ENCODE data around the gene SOST. TPM values are rescaled to one million over a fixed set of nuclear protein-coding genes. Genes with fewer than 3 reads are reported as not detected.

Gene SOST
- total RNA-seq, 1 experiment from 2014 or later, result not detected

DNA sequence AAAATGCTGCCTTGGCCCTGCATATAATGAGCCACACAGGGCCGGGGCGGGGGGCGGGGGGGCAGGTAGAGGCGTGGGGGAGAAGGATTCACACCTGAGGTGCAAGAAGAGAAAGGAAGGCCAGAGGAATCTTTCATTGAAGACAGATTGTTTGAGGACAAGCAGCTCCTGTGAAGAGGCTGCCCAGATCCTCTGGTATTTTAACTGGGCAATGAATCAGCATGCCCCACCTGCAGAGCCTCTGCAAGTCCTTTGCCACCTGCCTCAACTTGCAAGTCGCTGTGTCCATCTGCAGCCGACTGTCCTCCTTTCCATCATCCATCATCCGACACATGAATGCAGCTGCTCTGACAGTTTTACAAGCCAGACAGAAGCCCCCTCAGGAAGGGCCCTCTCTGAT lies 1.2 kb upstream of the SOST start:
- Mint-ChIP-seq H3K27me3 (ENCODE audit: unreplicated experiment) (peaks cover 55% of the 10 kb centered on the region), H3K27ac (ENCODE audit: unreplicated experiment) (no peak overlapping the region), H3K4me3 (ENCODE audit: low read depth, unreplicated experiment) (no peak overlapping the region), H3K4me1 (ENCODE audit: low read depth, unreplicated experiment) (no peaks in the 10 kb centered on the region), H3K9me3 (ENCODE audit: low read depth, unreplicated experiment) (no peaks in the 10 kb centered on the region), H3K36me3 (ENCODE audit: insufficient read depth, unreplicated experiment) (no peaks in the 10 kb centered on the region)
- no TSS peak for BruUV-seq (replicated peaks)
- TF ChIP-seq, protein P1, sequence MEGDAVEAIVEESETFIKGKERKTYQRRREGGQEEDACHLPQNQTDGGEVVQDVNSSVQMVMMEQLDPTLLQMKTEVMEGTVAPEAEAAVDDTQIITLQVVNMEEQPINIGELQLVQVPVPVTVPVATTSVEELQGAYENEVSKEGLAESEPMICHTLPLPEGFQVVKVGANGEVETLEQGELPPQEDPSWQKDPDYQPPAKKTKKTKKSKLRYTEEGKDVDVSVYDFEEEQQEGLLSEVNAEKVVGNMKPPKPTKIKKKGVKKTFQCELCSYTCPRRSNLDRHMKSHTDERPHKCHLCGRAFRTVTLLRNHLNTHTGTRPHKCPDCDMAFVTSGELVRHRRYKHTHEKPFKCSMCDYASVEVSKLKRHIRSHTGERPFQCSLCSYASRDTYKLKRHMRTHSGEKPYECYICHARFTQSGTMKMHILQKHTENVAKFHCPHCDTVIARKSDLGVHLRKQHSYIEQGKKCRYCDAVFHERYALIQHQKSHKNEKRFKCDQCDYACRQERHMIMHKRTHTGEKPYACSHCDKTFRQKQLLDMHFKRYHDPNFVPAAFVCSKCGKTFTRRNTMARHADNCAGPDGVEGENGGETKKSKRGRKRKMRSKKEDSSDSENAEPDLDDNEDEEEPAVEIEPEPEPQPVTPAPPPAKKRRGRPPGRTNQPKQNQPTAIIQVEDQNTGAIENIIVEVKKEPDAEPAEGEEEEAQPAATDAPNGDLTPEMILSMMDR (IDR thresholded peaks at IDR 0.05; ENCODE audit: unreplicated experiment), result no peak
- no peak for DNase-seq
- intact Hi-C loops (cut with micrococcal nuclease; ENCODE audit: unreplicated experiment), result loop anchor here (1.0 to 2.0 kb wide), 2 partner anchors 66 to 183 kb away; no protein-coding TSS in a partner anchor
- CTCF ChIA-PET, result interaction anchor here (0.7 to 5.9 kb wide), 7 partner anchors 26 to 184 kb away, joined by 3 to 43 read pairs (median 4); no protein-coding TSS in a partner anchor

DNA sequence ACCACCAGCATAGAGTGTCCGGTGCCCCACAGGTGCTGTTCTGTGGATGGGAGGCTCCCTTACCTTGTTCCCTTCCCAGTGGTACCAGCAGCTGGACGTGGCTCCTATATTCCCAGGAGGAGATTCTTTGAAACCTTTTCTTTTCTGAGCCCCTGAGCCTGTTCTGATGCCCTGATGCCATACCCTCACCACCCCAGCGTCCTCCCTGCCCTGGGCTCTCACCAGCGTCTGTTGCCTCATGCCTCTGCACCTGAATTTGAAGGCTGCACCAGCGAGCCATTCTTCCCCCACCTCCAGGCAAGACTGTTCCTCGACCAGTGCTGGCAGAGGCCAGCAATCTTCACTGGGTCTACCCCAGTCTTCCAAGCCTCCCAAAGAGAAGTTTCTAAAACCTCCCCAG lies 505 bp downstream of the SOST start:
- DNase-seq, result no peak
- Mint-ChIP-seq H3K9me3 (ENCODE audit: low read depth, unreplicated experiment) (no peaks in the 10 kb centered on the region), H3K27ac (ENCODE audit: unreplicated experiment) (no peak overlapping the region), H3K4me1 (ENCODE audit: low read depth, unreplicated experiment) (peaks cover 7% of the 10 kb centered on the region), H3K36me3 (ENCODE audit: insufficient read depth, unreplicated experiment) (no peaks in the 10 kb centered on the region), H3K27me3 (ENCODE audit: unreplicated experiment) (peaks cover 72% of the 10 kb centered on the region), H3K4me3 (ENCODE audit: low read depth, unreplicated experiment) (no peak overlapping the region)
- intact Hi-C loops (cut with micrococcal nuclease; ENCODE audit: unreplicated experiment), result no loop called here
- BruUV-seq (replicated peaks), result no TSS peak
- CTCF ChIA-PET, result interaction anchor here (0.6 to 5.9 kb wide), 3 partner anchors 65 to 754 kb away, joined by 3 to 43 read pairs (median 3); no protein-coding TSS in a partner anchor
- TF ChIP-seq, protein P1 (IDR thresholded peaks at IDR 0.05; ENCODE audit: unreplicated experiment), result no peak

DNA sequence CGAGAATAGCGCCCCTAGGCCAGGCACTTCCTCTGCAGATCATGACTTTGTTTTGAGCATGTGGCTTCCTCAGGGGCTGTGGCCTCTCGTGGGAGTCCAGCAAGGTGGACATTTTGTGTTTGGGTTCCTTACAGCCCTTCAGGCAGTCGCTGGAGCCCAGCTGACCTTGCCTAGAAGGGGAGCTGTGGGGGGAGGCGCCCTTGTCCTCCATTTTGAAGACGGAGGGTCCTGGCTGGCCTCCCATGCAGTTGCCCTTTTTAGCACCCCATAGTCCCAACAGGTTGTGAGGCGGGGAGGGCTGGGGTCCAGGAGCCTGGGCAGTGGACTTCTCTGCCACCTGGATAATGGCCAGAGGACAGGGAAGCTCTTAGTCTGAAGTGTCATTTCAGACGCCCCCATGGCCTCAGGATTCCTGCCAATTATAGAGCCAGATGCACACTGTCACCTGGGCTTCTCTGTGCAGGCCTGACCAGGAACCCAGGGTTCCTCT lies 1.4 kb downstream of the SOST start:
- BruUV-seq (replicated peaks), result no TSS peak
- Mint-ChIP-seq H3K36me3 (ENCODE audit: insufficient read depth, unreplicated experiment) (no peaks in the 10 kb centered on the region), H3K27ac (ENCODE audit: unreplicated experiment) (no peak overlapping the region), H3K4me3 (ENCODE audit: low read depth, unreplicated experiment) (no peak overlapping the region), H3K27me3 (ENCODE audit: unreplicated experiment) (peaks cover 81% of the 10 kb centered on the region), H3K9me3 (ENCODE audit: low read depth, unreplicated experiment) (no peaks in the 10 kb centered on the region), H3K4me1 (ENCODE audit: low read depth, unreplicated experiment) (peaks cover 11% of the 10 kb centered on the region)
- CTCF ChIA-PET, result interaction anchor here (0.6 to 5.9 kb wide), 2 partner anchors 64 to 86 kb away, joined by 4 to 43 read pairs; no protein-coding TSS in a partner anchor
- DNase-seq, result no peak
- intact Hi-C loops (cut with micrococcal nuclease; ENCODE audit: unreplicated experiment), result no loop called here
- TF ChIP-seq, protein P1 (IDR thresholded peaks at IDR 0.05; ENCODE audit: unreplicated experiment), result no peak

DNA sequence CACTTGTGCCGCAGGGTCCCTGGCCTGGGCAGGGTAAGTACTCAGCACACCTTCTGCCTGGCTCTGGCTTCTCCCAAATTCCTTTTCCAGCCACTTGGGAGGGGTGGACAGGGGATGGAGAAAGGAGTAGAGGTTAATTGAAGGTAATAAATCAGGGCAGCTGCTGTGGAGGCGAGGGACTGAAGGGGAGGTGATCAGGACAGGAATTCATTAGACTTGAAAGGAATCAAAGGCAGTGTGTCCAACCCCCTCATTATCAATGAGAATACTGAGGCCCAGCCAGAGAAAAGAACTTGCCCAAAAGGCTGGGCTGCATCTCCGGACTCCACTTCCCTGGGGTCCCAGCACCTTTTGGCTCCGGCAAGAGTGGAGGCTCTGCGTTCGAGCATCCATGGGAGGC lies 2.4 kb downstream of the SOST start:
- CTCF ChIA-PET, result interaction anchor here (0.6 to 5.9 kb wide), 4 partner anchors 12 to 71 kb away, joined by 3 to 43 read pairs (median 4); no protein-coding TSS in a partner anchor
- no peak overlapping the region for H3K27ac Mint-ChIP-seq (ENCODE audit: unreplicated experiment)
- H3K36me3 Mint-ChIP-seq (ENCODE audit: insufficient read depth, unreplicated experiment), result no peaks in the 10 kb centered on the region
- no peak overlapping the region for H3K4me3 Mint-ChIP-seq (ENCODE audit: low read depth, unreplicated experiment)
- H3K4me1 Mint-ChIP-seq (ENCODE audit: low read depth, unreplicated experiment), result peaks cover 11% of the 10 kb centered on the region
- TF ChIP-seq, protein P1 (IDR thresholded peaks at IDR 0.05; ENCODE audit: unreplicated experiment), result no peak
- H3K9me3 Mint-ChIP-seq (ENCODE audit: low read depth, unreplicated experiment), result no peaks in the 10 kb centered on the region
- no TSS peak for BruUV-seq (replicated peaks)
- intact Hi-C loops (cut with micrococcal nuclease; ENCODE audit: unreplicated experiment), result no loop called here
- no peak for DNase-seq
- peaks cover 91% of the 10 kb centered on the region for H3K27me3 Mint-ChIP-seq (ENCODE audit: unreplicated experiment)
